ENCODE measurements around the gene CHST7. TPM values are rescaled to one million over a fixed set of nuclear protein-coding genes. Genes with fewer than 3 reads are reported as not detected.

CHST7 gene
- total and polyA plus RNA-seq, 2 of the 13 experiments (the other 11 are each of a cell fraction or from before 2014, with no cell fraction given), result 2.4 to 5.2 TPM

DNA sequence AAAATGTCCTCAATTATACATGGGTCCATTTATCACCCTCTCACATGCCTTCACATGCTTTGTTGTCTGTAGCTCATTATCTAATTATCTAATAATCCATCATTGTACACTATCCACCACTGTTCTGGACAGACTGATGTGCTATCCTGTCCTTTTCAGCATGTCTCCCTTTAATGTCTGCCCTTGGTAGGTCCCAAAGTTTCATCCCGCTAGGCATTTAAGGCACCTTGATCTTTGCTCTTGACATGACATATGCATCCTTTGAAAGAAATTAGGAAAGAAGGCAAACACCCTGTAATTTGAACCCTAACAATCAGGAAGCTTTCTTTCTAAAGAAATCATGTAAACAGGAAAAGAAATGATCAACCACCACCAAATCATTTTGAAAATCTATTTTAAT is 5.7 kb downstream of the CHST7 start (continued):
- TF ChIP-seq, protein P1, sequence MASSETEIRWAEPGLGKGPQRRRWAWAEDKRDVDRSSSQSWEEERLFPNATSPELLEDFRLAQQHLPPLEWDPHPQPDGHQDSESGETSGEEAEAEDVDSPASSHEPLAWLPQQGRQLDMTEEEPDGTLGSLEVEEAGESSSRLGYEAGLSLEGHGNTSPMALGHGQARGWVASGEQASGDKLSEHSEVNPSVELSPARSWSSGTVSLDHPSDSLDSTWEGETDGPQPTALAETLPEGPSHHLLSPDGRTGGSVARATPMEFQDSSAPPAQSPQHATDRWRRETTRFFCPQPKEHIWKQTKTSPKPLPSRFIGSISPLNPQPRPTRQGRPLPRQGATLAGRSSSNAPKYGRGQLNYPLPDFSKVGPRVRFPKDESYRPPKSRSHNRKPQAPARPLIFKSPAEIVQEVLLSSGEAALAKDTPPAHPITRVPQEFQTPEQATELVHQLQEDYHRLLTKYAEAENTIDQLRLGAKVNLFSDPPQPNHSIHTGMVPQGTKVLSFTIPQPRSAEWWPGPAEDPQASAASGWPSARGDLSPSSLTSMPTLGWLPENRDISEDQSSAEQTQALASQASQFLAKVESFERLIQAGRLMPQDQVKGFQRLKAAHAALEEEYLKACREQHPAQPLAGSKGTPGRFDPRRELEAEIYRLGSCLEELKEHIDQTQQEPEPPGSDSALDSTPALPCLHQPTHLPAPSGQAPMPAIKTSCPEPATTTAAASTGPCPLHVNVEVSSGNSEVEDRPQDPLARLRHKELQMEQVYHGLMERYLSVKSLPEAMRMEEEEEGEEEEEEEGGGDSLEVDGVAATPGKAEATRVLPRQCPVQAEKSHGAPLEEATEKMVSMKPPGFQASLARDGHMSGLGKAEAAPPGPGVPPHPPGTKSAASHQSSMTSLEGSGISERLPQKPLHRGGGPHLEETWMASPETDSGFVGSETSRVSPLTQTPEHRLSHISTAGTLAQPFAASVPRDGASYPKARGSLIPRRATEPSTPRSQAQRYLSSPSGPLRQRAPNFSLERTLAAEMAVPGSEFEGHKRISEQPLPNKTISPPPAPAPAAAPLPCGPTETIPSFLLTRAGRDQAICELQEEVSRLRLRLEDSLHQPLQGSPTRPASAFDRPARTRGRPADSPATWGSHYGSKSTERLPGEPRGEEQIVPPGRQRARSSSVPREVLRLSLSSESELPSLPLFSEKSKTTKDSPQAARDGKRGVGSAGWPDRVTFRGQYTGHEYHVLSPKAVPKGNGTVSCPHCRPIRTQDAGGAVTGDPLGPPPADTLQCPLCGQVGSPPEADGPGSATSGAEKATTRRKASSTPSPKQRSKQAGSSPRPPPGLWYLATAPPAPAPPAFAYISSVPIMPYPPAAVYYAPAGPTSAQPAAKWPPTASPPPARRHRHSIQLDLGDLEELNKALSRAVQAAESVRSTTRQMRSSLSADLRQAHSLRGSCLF (CRISPR knock-in tag; IDR thresholded peaks at IDR 0.05; ENCODE audit: borderline replicate concordance), result no peak

DNA sequence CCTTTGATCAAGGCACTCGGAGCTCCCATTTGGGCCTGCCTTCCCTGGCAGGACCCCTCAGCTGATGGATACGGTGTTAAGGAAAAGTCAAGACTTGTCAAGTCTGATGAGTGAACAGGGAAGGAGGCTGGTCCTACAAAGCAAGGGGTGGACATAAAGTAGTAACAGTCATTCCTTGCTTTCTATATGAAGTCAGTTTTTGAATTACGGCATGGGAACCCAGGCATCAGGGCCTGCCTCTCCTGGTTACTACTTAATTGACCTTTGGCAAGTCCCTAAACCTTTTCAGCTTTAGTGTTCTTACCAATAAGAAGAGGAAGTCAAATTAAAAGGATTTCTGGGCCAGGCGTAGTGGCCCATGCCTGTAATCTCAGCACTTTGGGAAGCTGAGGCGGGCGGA is 7.0 kb downstream of the CHST7 start:
- WGBS (ENCODE audit: low lambda C conversion rate), result 98% methylated on average over 6 of the region's 6 CpGs

More for the DNA sequence above, 7.0 kb downstream of the CHST7 start:
- intact Hi-C loops (cut with micrococcal nuclease; ENCODE audit: unreplicated experiment) (no loop called here), in situ Hi-C loops (cut with HindIII; ENCODE audit: extremely low pct_ligation_motif_present, low pct_unique_long_range_greater_than_20kb) (no loop called here)
- Histone ChIP-seq H3K36me3 (replicated peaks in 1 of 2; ENCODE audit: control insufficient read depth in 1 of 2, insufficient read depth in 2 of 2, low read length in 2 of 2) (no peaks in the 10 kb centered on the region; a peak in 1 of 5 replicates), H4K20me1 (ENCODE audit: insufficient read depth, low read length) (no peaks in the 10 kb centered on the region), H3K4me3 (replicated peaks in 1 of 3; ENCODE audit: insufficient read depth in 1 of 3, low read depth in 2 of 3, low read length in 3 of 3) (no peak overlapping the region), H3K9ac (ENCODE audit: insufficient read depth, low read depth, low read length) (no peak overlapping the region), H3K9me3 (ENCODE audit: low read length) (no peaks in the 10 kb centered on the region), H2AFZ (ENCODE audit: low read length) (no peak overlapping the region), H3K27ac (ENCODE audit: extremely low read length, insufficient read depth, low read length) (no peak overlapping the region), H3K79me2 (ENCODE audit: insufficient read depth, low read length) (peaks cover 13% of the 10 kb centered on the region), H3K4me1 (ENCODE audit: insufficient read depth, low read length) (peaks cover 40% of the 10 kb centered on the region), H3K27me3 (ENCODE audit: control insufficient read depth in 1 of 2, insufficient read depth in 2 of 2, low read length in 2 of 2) (no peaks in the 10 kb centered on the region), H3K4me2 (ENCODE audit: low read depth, low read length) (no peak overlapping the region)
- no TSS peak for BruUV-seq (replicated peaks)
- ChIA-PET POLR2A (no interaction called here), CTCF (ENCODE audit: low intra/inter-chr PET ratio, low total read pairs) (no interaction called here)
- no peak for DNase-seq (ENCODE audit: low spot score)
- no peak for FAIRE-seq
- no peak for ATAC-seq
- TF ChIP-seq SNAI1 (CRISPR knock-in tag; IDR thresholded peaks at IDR 0.05; ENCODE audit: borderline replicate concordance), result no peak
- TF ChIP-seq NFKBIZ (CRISPR knock-in tag; IDR thresholded peaks at IDR 0.05), result no peak
- no peak for TF ChIP-seq ZNF431 (CRISPR knock-in tag; IDR thresholded peaks at IDR 0.05; ENCODE audit: borderline replicate concordance, low read depth)
- no peak for TF ChIP-seq ZNF782 (CRISPR knock-in tag; IDR thresholded peaks at IDR 0.05; ENCODE audit: borderline replicate concordance)
- TF ChIP-seq, protein P2, sequence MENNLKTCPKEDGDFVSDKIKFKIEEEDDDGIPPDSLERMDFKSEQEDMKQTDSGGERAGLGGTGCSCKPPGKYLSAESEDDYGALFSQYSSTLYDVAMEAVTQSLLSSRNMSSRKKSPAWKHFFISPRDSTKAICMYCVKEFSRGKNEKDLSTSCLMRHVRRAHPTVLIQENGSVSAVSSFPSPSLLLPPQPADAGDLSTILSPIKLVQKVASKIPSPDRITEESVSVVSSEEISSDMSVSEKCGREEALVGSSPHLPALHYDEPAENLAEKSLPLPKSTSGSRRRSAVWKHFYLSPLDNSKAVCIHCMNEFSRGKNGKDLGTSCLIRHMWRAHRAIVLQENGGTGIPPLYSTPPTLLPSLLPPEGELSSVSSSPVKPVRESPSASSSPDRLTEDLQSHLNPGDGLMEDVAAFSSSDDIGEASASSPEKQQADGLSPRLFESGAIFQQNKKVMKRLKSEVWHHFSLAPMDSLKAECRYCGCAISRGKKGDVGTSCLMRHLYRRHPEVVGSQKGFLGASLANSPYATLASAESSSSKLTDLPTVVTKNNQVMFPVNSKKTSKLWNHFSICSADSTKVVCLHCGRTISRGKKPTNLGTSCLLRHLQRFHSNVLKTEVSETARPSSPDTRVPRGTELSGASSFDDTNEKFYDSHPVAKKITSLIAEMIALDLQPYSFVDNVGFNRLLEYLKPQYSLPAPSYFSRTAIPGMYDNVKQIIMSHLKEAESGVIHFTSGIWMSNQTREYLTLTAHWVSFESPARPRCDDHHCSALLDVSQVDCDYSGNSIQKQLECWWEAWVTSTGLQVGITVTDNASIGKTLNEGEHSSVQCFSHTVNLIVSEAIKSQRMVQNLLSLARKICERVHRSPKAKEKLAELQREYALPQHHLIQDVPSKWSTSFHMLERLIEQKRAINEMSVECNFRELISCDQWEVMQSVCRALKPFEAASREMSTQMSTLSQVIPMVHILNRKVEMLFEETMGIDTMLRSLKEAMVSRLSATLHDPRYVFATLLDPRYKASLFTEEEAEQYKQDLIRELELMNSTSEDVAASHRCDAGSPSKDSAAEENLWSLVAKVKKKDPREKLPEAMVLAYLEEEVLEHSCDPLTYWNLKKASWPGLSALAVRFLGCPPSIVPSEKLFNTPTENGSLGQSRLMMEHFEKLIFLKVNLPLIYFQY (CRISPR knock-in tag; IDR thresholded peaks at IDR 0.05; ENCODE audit: borderline replicate concordance), result no peak

Measured in HepG2 (cell line).